NAMALWA (cell line): ENCODE data around the gene AMY2B.
"Not testable (repeated sequence)": the region's sequence is repeated elsewhere in the genome, so short reads cannot be mapped to it uniquely, and the experiment has no call there.

ENCODE experiments used
- DNase-seq: peaks from one replicate; pipeline ENCODE4 v3.0.0-alpha.2; 2015; ENCODE audit warnings: low spot score

Gene AMY2B

DNA sequence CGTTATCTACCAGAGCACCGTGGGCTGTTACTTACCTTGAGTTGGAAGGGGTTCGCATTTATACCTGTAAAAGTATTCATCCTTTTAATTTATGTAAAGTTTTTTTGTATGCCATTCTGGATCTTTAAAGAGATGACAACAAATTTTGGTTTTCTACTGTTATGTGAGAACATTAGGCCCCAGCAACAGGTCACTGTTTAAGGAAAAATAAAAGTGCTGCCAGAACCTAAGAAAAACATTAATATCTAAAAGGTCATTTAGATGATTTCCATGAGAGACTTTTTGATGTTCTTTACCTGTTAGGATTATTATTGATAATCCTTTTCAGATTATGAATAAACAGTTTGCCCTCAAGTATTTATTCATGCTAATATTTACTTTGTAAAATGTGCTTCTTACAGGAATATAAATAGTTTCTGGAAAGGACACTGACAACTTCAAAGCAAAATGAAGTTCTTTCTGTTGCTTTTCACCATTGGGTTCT is 45.6 kb downstream of the AMY2B start, which contains the start of gene AMY2A:
Gene AMY2A (plus strand): TSS at position 434 of the 484 bp plus-strand sequence. CDS start 14 bp downstream, at position 448.
- DNase-seq: not testable (repeated sequence)

DNA sequence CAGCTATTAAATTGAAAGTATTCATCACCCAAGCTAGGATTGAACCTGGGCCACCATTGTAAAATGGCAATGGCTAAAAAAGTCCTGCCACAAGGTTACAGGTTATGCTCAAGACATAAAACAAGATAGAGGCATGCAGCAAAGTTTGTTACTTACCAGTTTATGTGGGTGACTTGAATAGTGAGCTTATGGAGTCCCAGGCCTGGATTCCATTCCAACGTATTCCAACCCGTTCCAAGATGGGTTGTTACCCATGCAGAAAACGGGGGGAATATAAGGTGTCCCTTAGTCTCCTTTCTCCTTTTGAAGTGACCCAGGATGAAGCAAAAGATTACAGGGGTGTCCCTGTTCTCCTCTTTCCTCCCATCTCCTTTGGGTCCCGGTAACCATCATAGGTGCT is 56.0 kb downstream of the AMY2B start:
- DNase-seq: not testable (repeated sequence)
